ENCODE data around the gene CAPN12.

Gene CAPN12

DNA sequence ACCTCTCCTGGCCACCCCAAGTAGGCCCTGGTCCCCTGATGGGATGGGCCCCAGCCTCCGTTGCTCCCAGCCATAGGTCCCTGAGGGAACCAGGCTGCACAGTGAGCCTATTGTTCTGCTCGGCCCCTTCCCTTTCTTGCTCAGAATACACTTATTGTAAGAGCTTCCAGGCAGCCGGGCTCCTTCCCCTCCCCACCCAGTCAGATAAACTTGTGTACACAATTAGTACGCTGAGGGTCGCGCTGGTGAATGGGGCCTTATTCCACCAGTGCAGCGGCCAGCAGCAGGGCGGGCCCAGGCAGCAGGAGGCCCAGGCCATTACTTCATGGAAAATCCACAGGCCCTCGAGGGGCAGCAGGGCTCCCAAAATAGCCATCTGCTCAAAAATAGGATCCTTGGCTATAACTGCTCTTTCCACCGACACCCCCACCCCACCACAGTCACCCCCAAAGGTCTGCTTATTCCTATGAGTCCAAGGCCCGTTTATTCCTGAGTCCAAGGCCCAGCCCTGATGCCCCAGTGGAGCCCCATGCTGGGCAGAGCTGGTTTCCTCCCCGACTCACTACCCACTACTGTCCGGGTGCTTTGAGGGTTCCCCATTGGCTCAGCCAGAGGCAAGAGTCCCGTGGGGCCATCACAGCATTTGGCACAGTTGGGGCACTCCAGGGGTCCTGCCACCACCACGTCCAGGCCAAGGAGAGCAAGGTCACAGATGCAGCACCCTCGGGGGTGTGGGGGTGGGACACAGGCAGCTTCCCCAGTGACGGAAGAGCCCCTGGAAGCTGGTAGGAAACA lies 22.1 kb downstream of the CAPN12 start:
- Histone ChIP-seq H3K36me3 (ENCODE audit: control insufficient read depth, insufficient read depth, low read length) (peaks cover 100% of the 10 kb centered on the region), H3K4me1 (ENCODE audit: control insufficient read depth, insufficient read depth, low read length) (peaks cover 5% of the 10 kb centered on the region; the same call in 1 of the 2 replicates), H3K9ac (ENCODE audit: low read length) (peak overlapping the region; percentile 6), H3K27me3 (ENCODE audit: control insufficient read depth, insufficient read depth, low read length) (no peaks in the 10 kb centered on the region), H3K27ac (ENCODE audit: low read depth, low read length) (no peak overlapping the region), H3K4me3 (ENCODE audit: low read depth, low read length) (no peak overlapping the region), H3K9me3 (ENCODE audit: control insufficient read depth, insufficient read depth, low read depth, low read length) (no peaks in the 10 kb centered on the region)

GRCh38 chr19:38721496-38721895 lies 22.8 kb downstream of the CAPN12 start:
- no peak overlapping the region for H3K27ac ChIP-seq (ENCODE audit: low read depth, low read length)
- H3K4me1 ChIP-seq (ENCODE audit: control insufficient read depth, insufficient read depth, low read length): peaks cover 5% of the 10 kb centered on the region; the same call in 1 of the 2 replicates

GRCh38 chr19:38720559-38721236 lies 23.6 kb downstream of the CAPN12 start:
- H3K27ac ChIP-seq (ENCODE audit: low read depth, low read length): no peak overlapping the region
- peaks cover 98% of the 10 kb centered on the region for H3K36me3 ChIP-seq (ENCODE audit: control insufficient read depth, insufficient read depth, low read length)
- no peak overlapping the region for H3K9ac ChIP-seq (ENCODE audit: low read length)

More at GRCh38 chr19:38721496-38721895, 22.8 kb downstream of the CAPN12 start:
- H3K4me3 ChIP-seq (ENCODE audit: low read depth, low read length): no peak overlapping the region
- H3K9ac ChIP-seq (ENCODE audit: low read length): peak overlapping the region; percentile 5
- H3K36me3 ChIP-seq (ENCODE audit: control insufficient read depth, insufficient read depth, low read length): peaks cover 100% of the 10 kb centered on the region
- H3K9me3 ChIP-seq (ENCODE audit: control insufficient read depth, insufficient read depth, low read depth, low read length): no peaks in the 10 kb centered on the region
- no peaks in the 10 kb centered on the region for H3K27me3 ChIP-seq (ENCODE audit: control insufficient read depth, insufficient read depth, low read length)

DNA sequence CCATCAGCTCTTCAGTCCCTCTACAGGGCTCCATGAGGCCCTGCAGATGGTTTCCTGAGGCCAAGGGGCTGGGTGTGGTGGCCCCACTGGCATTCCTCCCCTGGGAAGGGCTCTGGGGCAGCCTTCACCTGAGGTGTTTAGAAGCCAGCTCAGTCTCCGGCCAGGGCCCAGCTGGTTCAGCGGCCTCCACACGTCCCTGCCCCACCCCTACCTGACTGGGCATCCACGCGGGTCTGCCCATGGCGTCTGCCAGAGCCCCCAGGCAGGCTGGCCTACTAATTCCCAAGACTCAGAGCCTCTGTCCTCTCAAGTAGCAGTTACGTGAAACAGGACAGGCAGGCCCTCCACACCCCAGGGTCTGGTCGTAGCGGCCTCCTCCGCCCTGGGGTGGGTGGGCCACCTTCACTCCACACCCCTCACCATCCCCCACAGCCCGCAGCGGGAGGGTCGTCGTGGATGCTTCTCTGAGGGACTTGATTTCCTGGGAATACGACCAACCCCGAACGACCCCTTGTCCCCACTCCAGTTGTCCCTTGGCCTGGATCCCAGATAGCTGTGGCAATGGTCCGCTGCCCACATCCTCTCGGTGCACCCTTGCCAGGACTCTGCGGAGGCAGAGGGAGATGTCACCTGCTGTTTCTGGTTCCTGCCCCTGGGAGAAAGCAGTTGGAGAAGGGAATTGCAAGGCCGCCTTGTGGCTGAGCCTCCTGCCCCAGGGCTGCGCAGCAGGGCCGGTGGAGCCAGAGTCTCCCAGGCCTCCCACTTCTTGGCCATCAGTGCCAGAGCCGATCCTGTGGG lies 24.3 kb downstream of the CAPN12 start:
- Histone ChIP-seq H3K9ac (ENCODE audit: low read length) (peak overlapping the region; percentile 21), H3K27ac (ENCODE audit: low read depth, low read length) (no peak overlapping the region), H3K27me3 (ENCODE audit: control insufficient read depth, insufficient read depth, low read length) (no peaks in the 10 kb centered on the region), H3K9me3 (ENCODE audit: control insufficient read depth, insufficient read depth, low read depth, low read length) (no peaks in the 10 kb centered on the region), H3K4me1 (ENCODE audit: control insufficient read depth, insufficient read depth, low read length) (peaks cover 5% of the 10 kb centered on the region; the same call in 1 of the 2 replicates), H3K36me3 (ENCODE audit: control insufficient read depth, insufficient read depth, low read length) (peaks cover 96% of the 10 kb centered on the region), H3K4me3 (ENCODE audit: low read depth, low read length) (no peak overlapping the region)

More at GRCh38 chr19:38720559-38721236, 23.6 kb downstream of the CAPN12 start:
- peaks cover 5% of the 10 kb centered on the region; the same call in 1 of the 2 replicates for H3K4me1 ChIP-seq (ENCODE audit: control insufficient read depth, insufficient read depth, low read length)
- H3K27me3 ChIP-seq (ENCODE audit: control insufficient read depth, insufficient read depth, low read length): no peaks in the 10 kb centered on the region
- H3K4me3 ChIP-seq (ENCODE audit: low read depth, low read length): no peak overlapping the region
- H3K9me3 ChIP-seq (ENCODE audit: control insufficient read depth, insufficient read depth, low read depth, low read length): no peaks in the 10 kb centered on the region

DNA sequence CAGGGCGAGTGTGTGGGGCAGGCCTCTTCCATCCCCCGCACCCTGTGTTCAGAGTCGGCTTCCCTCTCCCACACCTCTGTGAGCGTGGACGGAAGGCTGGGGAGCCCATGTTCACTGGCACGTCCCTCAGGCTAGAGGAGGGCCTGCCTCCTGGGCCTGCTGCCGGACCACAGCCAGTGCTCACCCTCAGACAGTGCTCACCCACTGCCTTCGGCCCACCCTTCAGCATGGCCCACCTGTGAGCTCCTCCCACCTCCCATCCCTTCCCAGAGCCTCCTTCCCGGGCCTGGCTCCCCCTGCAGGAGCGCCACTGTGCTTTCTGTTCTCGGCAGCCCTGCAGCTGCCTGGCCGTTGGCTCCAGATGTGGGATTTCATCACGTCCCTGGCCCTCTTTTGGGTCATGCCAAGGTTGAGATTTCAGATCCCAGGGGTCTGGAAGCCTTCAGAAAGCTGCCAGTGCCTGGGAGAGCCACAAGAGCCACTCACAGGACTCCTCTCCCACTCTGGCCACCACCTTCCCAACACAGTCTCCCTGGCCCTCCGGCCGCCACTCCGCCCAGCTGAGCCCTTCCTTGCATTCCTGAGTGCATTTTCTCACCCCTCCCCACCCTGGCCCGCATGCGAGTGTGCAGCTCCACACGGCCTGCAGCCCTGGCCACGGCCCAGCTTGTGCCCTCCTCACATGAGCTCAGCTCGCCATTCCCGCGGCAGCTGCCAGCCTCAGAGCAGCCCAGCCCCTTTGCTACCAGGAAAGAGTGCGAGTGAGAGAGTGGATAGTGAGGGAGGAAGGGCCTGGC lies 25.3 kb downstream of the CAPN12 start:
- no peak overlapping the region for H3K4me3 ChIP-seq (ENCODE audit: low read depth, low read length)
- H3K9ac ChIP-seq (ENCODE audit: low read length): peak overlapping the region; percentile 21
- H3K27me3 ChIP-seq (ENCODE audit: control insufficient read depth, insufficient read depth, low read length): no peaks in the 10 kb centered on the region
- H3K4me1 ChIP-seq (ENCODE audit: control insufficient read depth, insufficient read depth, low read length): peaks cover 5% of the 10 kb centered on the region; the same call in 1 of the 2 replicates
- H3K36me3 ChIP-seq (ENCODE audit: control insufficient read depth, insufficient read depth, low read length): peaks cover 96% of the 10 kb centered on the region
- no peaks in the 10 kb centered on the region for H3K9me3 ChIP-seq (ENCODE audit: control insufficient read depth, insufficient read depth, low read depth, low read length)
- no peak overlapping the region for H3K27ac ChIP-seq (ENCODE audit: low read depth, low read length)

- Histone ChIP-seq H3K4me3 (ENCODE audit: low read depth, low read length) (no peak overlapping the region), H3K9ac (ENCODE audit: low read length) (no peak overlapping the region), H3K9me3 (ENCODE audit: control insufficient read depth, insufficient read depth, low read depth, low read length) (no peaks in the 10 kb centered on the region), H3K27ac (ENCODE audit: low read depth, low read length) (no peak overlapping the region), H3K36me3 (ENCODE audit: control insufficient read depth, insufficient read depth, low read length) (peaks cover 96% of the 10 kb centered on the region), H3K27me3 (ENCODE audit: control insufficient read depth, insufficient read depth, low read length) (no peaks in the 10 kb centered on the region), H3K4me1 (ENCODE audit: control insufficient read depth, insufficient read depth, low read length) (peaks cover 5% of the 10 kb centered on the region; the same call in 1 of the 2 replicates)
These were observed 26.4 kb downstream of the CAPN12 start for GRCh38 chr19:38717855-38718254.

DNA sequence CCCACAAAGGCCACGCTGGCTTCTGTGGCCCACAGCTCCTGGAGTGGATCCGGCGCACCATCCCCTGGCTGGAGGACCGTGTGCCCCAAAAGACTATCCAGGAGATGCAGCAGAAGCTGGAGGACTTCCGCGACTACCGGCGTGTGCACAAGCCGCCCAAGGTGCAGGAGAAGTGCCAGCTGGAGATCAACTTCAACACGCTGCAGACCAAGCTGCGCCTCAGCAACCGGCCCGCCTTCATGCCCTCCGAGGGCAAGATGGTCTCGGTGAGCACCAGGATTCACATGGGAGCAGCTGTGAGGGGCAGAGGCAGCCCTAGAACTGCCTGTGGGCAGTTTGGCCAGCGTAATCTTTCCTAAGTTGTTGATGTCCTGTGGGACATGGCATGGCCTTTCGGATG lies 27.2 kb downstream of the CAPN12 start:
- H3K4me3 ChIP-seq (ENCODE audit: low read depth, low read length): no peak overlapping the region
- H3K4me1 ChIP-seq (ENCODE audit: control insufficient read depth, insufficient read depth, low read length): peaks cover 5% of the 10 kb centered on the region; the same call in 1 of the 2 replicates
- H3K9me3 ChIP-seq (ENCODE audit: control insufficient read depth, insufficient read depth, low read depth, low read length): no peaks in the 10 kb centered on the region
- no peak overlapping the region for H3K9ac ChIP-seq (ENCODE audit: low read length)
- no peaks in the 10 kb centered on the region for H3K27me3 ChIP-seq (ENCODE audit: control insufficient read depth, insufficient read depth, low read length)
- no peak overlapping the region for H3K27ac ChIP-seq (ENCODE audit: low read depth, low read length)
- peaks cover 96% of the 10 kb centered on the region for H3K36me3 ChIP-seq (ENCODE audit: control insufficient read depth, insufficient read depth, low read length)

DNA sequence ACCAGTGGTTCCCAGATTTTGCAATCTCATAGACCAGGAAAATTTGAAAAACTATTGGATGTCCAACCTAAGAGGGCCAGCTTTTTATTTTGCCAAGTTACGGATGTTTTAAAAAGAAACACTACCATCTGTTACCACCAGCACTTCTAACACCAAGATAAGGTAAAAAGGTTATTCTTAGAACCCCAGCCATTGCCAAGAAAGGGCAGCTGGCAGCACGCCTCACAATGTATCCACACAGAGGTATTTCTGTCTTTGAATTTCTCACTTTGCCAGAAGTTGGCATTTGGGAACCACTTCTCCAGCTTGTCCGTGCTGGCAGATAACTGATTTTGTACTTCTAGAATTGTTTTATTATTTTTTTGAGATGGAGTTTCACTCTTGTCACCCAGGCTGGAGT lies 28.7 kb downstream of the CAPN12 start:
- no peak overlapping the region for H3K9ac ChIP-seq (ENCODE audit: low read length)
- H3K9me3 ChIP-seq (ENCODE audit: control insufficient read depth, insufficient read depth, low read depth, low read length): no peaks in the 10 kb centered on the region
- no peak overlapping the region for H3K27ac ChIP-seq (ENCODE audit: low read depth, low read length)
- no peak overlapping the region for H3K4me3 ChIP-seq (ENCODE audit: low read depth, low read length)
- peaks cover 96% of the 10 kb centered on the region for H3K36me3 ChIP-seq (ENCODE audit: control insufficient read depth, insufficient read depth, low read length)
- H3K27me3 ChIP-seq (ENCODE audit: control insufficient read depth, insufficient read depth, low read length): no peaks in the 10 kb centered on the region
- H3K4me1 ChIP-seq (ENCODE audit: control insufficient read depth, insufficient read depth, low read length): peaks cover 5% of the 10 kb centered on the region; the same call in 1 of the 2 replicates

DNA sequence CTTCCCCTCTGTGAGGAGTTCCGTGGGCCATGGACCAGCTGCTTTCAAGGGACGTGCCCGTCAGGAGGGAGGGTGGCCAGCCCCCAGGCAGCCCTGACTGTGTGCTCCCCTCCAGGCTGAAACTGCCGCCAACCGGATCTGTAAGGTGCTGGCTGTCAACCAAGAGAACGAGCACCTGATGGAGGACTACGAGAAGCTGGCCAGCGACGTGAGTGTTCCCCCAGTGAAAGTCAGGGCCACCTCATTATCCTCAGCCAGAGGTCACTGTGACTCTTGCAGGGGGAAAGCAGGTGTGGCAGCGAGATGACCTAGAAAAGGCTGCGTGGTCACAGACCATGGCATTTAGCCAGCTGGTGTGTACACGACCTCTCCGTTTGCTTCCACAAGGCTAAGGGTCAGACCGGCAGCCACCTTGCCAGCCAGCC lies 29.9 kb downstream of the CAPN12 start:
- H3K27me3 ChIP-seq (ENCODE audit: control insufficient read depth, insufficient read depth, low read length): no peaks in the 10 kb centered on the region
- H3K4me1 ChIP-seq (ENCODE audit: control insufficient read depth, insufficient read depth, low read length): peaks cover 5% of the 10 kb centered on the region; the same call in 1 of the 2 replicates
- H3K9me3 ChIP-seq (ENCODE audit: control insufficient read depth, insufficient read depth, low read depth, low read length): no peaks in the 10 kb centered on the region
- H3K9ac ChIP-seq (ENCODE audit: low read length): no peak overlapping the region
- no peak overlapping the region for H3K27ac ChIP-seq (ENCODE audit: low read depth, low read length)
- H3K36me3 ChIP-seq (ENCODE audit: control insufficient read depth, insufficient read depth, low read length): peaks cover 96% of the 10 kb centered on the region
- H3K4me3 ChIP-seq (ENCODE audit: low read depth, low read length): no peak overlapping the region

DNA sequence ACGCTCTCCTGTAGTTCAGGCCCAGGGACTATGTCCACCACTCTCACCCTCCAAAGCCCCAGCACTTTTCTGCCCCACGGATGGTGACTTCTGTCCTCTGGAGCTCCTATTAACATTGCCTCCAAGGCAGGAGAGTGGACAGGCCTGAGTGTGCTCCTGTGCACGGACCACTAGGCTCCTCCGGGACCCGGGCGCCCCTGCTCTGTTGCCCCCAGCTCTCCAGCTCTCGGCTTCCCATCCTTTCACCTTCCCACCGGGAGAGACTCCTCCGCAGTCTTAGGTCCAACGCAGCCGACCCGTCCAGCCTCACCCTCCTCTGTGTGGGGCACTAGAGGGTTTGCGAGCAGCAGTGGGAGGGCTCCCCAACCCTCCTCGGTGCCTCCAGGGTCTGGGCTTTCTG lies 30.4 kb downstream of the CAPN12 start:
- H3K9me3 ChIP-seq (ENCODE audit: control insufficient read depth, insufficient read depth, low read depth, low read length): no peaks in the 10 kb centered on the region
- no peaks in the 10 kb centered on the region for H3K27me3 ChIP-seq (ENCODE audit: control insufficient read depth, insufficient read depth, low read length)
- H3K36me3 ChIP-seq (ENCODE audit: control insufficient read depth, insufficient read depth, low read length): peaks cover 96% of the 10 kb centered on the region
- no peak overlapping the region for H3K9ac ChIP-seq (ENCODE audit: low read length)
- H3K4me3 ChIP-seq (ENCODE audit: low read depth, low read length): no peak overlapping the region
- H3K4me1 ChIP-seq (ENCODE audit: control insufficient read depth, insufficient read depth, low read length): peaks cover 5% of the 10 kb centered on the region; the same call in 1 of the 2 replicates
- no peak overlapping the region for H3K27ac ChIP-seq (ENCODE audit: low read depth, low read length)

All from HUES6 (cell line).